BJ (cell line): Measurements from ENCODE around the gene BCL2. TPM values are rescaled to one million over a fixed set of nuclear protein-coding genes. Genes with fewer than 3 reads are reported as not detected.

ENCODE experiments used
- CTCF ChIA-PET: fragments of 350-600 bp; formaldehyde crosslinking; extraction: SDS; loops from one replicate; lab custom pipeline; 2021; ENCODE audit warnings: antibody characterized with exemption, inconsistent platforms; lab: Yijun Ruan, JAX
- POLR2A ChIA-PET: fragments of 300-600 bp; sonication (Branson Sonifier 250); formaldehyde crosslinking; extraction: SDS; loops from one replicate; lab custom pipeline; 2021; ENCODE audit warnings: antibody characterized with exemption; lab: Charles Lee
- DNase-seq: peaks from one replicate; pipeline ENCODE4 v3.0.0-alpha.2; 2011; ENCODE audit warnings: low read depth
- H3K27me3 ChIP-seq: 2 replicates; pipeline ENCODE4 v1.6.0; 2011; ENCODE audit warnings: low read length; ENCODE audit not compliant: control insufficient read depth, insufficient read depth
- H3K36me3 ChIP-seq: 2 replicates; pipeline ENCODE4 v1.5.1; 2011; ENCODE audit warnings: low read length; ENCODE audit not compliant: control insufficient read depth, insufficient read depth
- H3K4me3 ChIP-seq: 2 replicates; pipeline ENCODE4 v1.5.1; 2011; ENCODE audit warnings: low read depth, mild to moderate bottlenecking, control low read depth, low read length
- CTCF ChIP-seq: IDR thresholded peaks from 2 replicates; pipeline ENCODE4 v1.5.1; 2011; ENCODE audit warnings: low read depth, mild to moderate bottlenecking, control low read depth, inconsistent platforms, low read length, moderate library complexity; ENCODE audit not compliant: insufficient read depth
- polyA plus RNA-seq: library from polyadenylated mRNA; depleted of rRNA; stranded (reverse); fragments of >200 nt; gene quantifications from 2 replicates; pipeline ENCODE4 v1.2.3, GENCODE V29; 2011

BCL2 gene
- polyA plus RNA-seq, 1 experiment: 0.15 TPM

GRCh38 chr18:63154350-63155152 is 165.0 kb downstream of the BCL2 start:
- DNase-seq: no peak
- TF ChIP-seq CTCF: no peak
- ChIA-PET POLR2A (no interaction called here), CTCF (interaction anchor here (1.0 to 1.5 kb wide), 3 partner anchors 12 to 165 kb away, joined by 3 to 4 read pairs (median 4); partner anchors contain the start of gene BCL2)
- H3K4me3 ChIP-seq: no peak overlapping the region
- H3K27me3 ChIP-seq: no peaks in the 10 kb centered on the region; the same call in 1 of the 2 replicates
- H3K36me3 ChIP-seq: no peaks in the 10 kb centered on the region

- no peaks in the 10 kb centered on the region for H3K36me3 ChIP-seq
- no peak for TF ChIP-seq CTCF
- ChIA-PET CTCF (interaction anchor here (0.8 to 1.5 kb wide), 2 partner anchors 9 to 10 kb away, joined by 3 to 4 read pairs; no protein-coding TSS in a partner anchor), POLR2A (no interaction called here)
- no peak for DNase-seq
- no peaks in the 10 kb centered on the region; the same call in 1 of the 2 replicates for H3K27me3 ChIP-seq
- no peak overlapping the region for H3K4me3 ChIP-seq
These were observed 166.8 kb downstream of the BCL2 start for GRCh38 chr18:63152791-63153190.

GRCh38 chr18:63152096-63152495 is 167.5 kb downstream of the BCL2 start:
- Histone ChIP-seq H3K4me3 (no peak overlapping the region), H3K27me3 (no peaks in the 10 kb centered on the region), H3K36me3 (no peaks in the 10 kb centered on the region)
- no peak for TF ChIP-seq CTCF
- CTCF ChIA-PET: no interaction called here
- DNase-seq: no peak
- POLR2A ChIA-PET: no interaction called here

GRCh38 chr18:63151539-63151938 is 168.0 kb downstream of the BCL2 start:
- no peak for DNase-seq
- CTCF ChIA-PET: no interaction called here
- POLR2A ChIA-PET: no interaction called here
- Histone ChIP-seq H3K4me3 (no peak overlapping the region), H3K36me3 (no peaks in the 10 kb centered on the region), H3K27me3 (peaks cover 3% of the 10 kb centered on the region; the same call in 1 of the 2 replicates)
- TF ChIP-seq CTCF: no peak

GRCh38 chr18:63150942-63151421 is 168.6 kb downstream of the BCL2 start:
- Histone ChIP-seq H3K4me3 (no peak overlapping the region), H3K36me3 (no peaks in the 10 kb centered on the region), H3K27me3 (peaks cover 3% of the 10 kb centered on the region; the same call in 1 of the 2 replicates)
- no peak for TF ChIP-seq CTCF
- ChIA-PET CTCF (interaction anchor here (1.2 kb wide), 1 partner anchor 10 kb away, joined by 3 read pairs; no protein-coding TSS in a partner anchor), POLR2A (no interaction called here)
- DNase-seq: no peak
